Measurements from ENCODE around the gene SLC35G4.
"Not testable (repeated sequence)": the region's sequence is repeated elsewhere in the genome, so short reads cannot be mapped to it uniquely, and the experiment has no call there.

- not testable (repeated sequence) for TF ChIP-seq POLR2A (IDR thresholded peaks at IDR 0.05)
- TF ChIP-seq, protein P1, sequence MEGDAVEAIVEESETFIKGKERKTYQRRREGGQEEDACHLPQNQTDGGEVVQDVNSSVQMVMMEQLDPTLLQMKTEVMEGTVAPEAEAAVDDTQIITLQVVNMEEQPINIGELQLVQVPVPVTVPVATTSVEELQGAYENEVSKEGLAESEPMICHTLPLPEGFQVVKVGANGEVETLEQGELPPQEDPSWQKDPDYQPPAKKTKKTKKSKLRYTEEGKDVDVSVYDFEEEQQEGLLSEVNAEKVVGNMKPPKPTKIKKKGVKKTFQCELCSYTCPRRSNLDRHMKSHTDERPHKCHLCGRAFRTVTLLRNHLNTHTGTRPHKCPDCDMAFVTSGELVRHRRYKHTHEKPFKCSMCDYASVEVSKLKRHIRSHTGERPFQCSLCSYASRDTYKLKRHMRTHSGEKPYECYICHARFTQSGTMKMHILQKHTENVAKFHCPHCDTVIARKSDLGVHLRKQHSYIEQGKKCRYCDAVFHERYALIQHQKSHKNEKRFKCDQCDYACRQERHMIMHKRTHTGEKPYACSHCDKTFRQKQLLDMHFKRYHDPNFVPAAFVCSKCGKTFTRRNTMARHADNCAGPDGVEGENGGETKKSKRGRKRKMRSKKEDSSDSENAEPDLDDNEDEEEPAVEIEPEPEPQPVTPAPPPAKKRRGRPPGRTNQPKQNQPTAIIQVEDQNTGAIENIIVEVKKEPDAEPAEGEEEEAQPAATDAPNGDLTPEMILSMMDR (IDR thresholded peaks at IDR 0.05) = not testable (repeated sequence)
Measured at GRCh38 chr18:11608618-11609017, 778 bp upstream of the SLC35G4 start.
